ENCODE data around the gene CHST2.

The CHST2 gene

GRCh38 chr3:143172795-143173145 lies 53.2 kb downstream of the CHST2 start:
- Histone ChIP-seq H4K20me1 (ENCODE audit: insufficient read depth, low read length) (no peaks in the 10 kb centered on the region), H2AFZ (ENCODE audit: low read length) (no peak overlapping the region), H3K9me3 (ENCODE audit: low read length) (peaks cover 6% of the 10 kb centered on the region; the same call in 1 of the 2 replicates), H3K4me1 (ENCODE audit: insufficient read depth, low read length, severe bottlenecking) (peaks cover 33% of the 10 kb centered on the region), H3K4me3 (ENCODE audit: low read depth, low read length, poor library complexity, severe bottlenecking) (no peak overlapping the region), H3K79me2 (ENCODE audit: insufficient read depth, low read length) (no peaks in the 10 kb centered on the region), H3K36me3 (ENCODE audit: insufficient read depth, low read length) (no peaks in the 10 kb centered on the region), H3K9ac (ENCODE audit: low read length) (no peak overlapping the region), H3K9me2 (ENCODE audit: low read depth, low read length) (no peaks in the 10 kb centered on the region), H3K27me3 (ENCODE audit: insufficient read depth, low read length) (no peaks in the 10 kb centered on the region), H3F3A (ENCODE audit: insufficient read depth, low read length) (no peaks in the 10 kb centered on the region), H3K27ac (ENCODE audit: low read depth, low read length, poor library complexity, severe bottlenecking) (peak overlapping the region; percentile 85), H3K4me2 (ENCODE audit: low read length) (no peak overlapping the region)
- TF ChIP-seq, protein P1, sequence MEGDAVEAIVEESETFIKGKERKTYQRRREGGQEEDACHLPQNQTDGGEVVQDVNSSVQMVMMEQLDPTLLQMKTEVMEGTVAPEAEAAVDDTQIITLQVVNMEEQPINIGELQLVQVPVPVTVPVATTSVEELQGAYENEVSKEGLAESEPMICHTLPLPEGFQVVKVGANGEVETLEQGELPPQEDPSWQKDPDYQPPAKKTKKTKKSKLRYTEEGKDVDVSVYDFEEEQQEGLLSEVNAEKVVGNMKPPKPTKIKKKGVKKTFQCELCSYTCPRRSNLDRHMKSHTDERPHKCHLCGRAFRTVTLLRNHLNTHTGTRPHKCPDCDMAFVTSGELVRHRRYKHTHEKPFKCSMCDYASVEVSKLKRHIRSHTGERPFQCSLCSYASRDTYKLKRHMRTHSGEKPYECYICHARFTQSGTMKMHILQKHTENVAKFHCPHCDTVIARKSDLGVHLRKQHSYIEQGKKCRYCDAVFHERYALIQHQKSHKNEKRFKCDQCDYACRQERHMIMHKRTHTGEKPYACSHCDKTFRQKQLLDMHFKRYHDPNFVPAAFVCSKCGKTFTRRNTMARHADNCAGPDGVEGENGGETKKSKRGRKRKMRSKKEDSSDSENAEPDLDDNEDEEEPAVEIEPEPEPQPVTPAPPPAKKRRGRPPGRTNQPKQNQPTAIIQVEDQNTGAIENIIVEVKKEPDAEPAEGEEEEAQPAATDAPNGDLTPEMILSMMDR (IDR thresholded peaks at IDR 0.05; ENCODE audit: low read length), result no peak
- TF ChIP-seq EZH2 (IDR thresholded peaks at IDR 0.05; ENCODE audit: borderline replicate concordance, low read length), result no peak

GRCh38 chr3:143173242-143173641 lies 53.7 kb downstream of the CHST2 start:
- Histone ChIP-seq H3K27me3 (ENCODE audit: insufficient read depth, low read length) (no peaks in the 10 kb centered on the region), H3K36me3 (ENCODE audit: insufficient read depth, low read length) (no peaks in the 10 kb centered on the region), H2AFZ (ENCODE audit: low read length) (no peak overlapping the region), H3K9ac (ENCODE audit: low read length) (no peak overlapping the region), H3K27ac (ENCODE audit: low read depth, low read length, poor library complexity, severe bottlenecking) (no peak overlapping the region), H3K79me2 (ENCODE audit: insufficient read depth, low read length) (no peaks in the 10 kb centered on the region), H4K20me1 (ENCODE audit: insufficient read depth, low read length) (no peaks in the 10 kb centered on the region), H3K4me1 (ENCODE audit: insufficient read depth, low read length, severe bottlenecking) (peaks cover 33% of the 10 kb centered on the region), H3K9me3 (ENCODE audit: low read length) (peaks cover 6% of the 10 kb centered on the region; the same call in 1 of the 2 replicates), H3K9me2 (ENCODE audit: low read depth, low read length) (no peaks in the 10 kb centered on the region), H3K4me2 (ENCODE audit: low read length) (no peak overlapping the region), H3K4me3 (ENCODE audit: low read depth, low read length, poor library complexity, severe bottlenecking) (no peak overlapping the region), H3F3A (ENCODE audit: insufficient read depth, low read length) (no peaks in the 10 kb centered on the region)
- TF ChIP-seq EZH2 (IDR thresholded peaks at IDR 0.05; ENCODE audit: borderline replicate concordance, low read length), result no peak
- TF ChIP-seq, protein P1 (IDR thresholded peaks at IDR 0.05; ENCODE audit: low read length), result no peak
